ENCODE measurements around the gene SORL1.
"Not testable (repeated sequence)": the region's sequence is repeated elsewhere in the genome, so short reads cannot be mapped to it uniquely, and the experiment has no call there.

The SORL1 gene, protein sequence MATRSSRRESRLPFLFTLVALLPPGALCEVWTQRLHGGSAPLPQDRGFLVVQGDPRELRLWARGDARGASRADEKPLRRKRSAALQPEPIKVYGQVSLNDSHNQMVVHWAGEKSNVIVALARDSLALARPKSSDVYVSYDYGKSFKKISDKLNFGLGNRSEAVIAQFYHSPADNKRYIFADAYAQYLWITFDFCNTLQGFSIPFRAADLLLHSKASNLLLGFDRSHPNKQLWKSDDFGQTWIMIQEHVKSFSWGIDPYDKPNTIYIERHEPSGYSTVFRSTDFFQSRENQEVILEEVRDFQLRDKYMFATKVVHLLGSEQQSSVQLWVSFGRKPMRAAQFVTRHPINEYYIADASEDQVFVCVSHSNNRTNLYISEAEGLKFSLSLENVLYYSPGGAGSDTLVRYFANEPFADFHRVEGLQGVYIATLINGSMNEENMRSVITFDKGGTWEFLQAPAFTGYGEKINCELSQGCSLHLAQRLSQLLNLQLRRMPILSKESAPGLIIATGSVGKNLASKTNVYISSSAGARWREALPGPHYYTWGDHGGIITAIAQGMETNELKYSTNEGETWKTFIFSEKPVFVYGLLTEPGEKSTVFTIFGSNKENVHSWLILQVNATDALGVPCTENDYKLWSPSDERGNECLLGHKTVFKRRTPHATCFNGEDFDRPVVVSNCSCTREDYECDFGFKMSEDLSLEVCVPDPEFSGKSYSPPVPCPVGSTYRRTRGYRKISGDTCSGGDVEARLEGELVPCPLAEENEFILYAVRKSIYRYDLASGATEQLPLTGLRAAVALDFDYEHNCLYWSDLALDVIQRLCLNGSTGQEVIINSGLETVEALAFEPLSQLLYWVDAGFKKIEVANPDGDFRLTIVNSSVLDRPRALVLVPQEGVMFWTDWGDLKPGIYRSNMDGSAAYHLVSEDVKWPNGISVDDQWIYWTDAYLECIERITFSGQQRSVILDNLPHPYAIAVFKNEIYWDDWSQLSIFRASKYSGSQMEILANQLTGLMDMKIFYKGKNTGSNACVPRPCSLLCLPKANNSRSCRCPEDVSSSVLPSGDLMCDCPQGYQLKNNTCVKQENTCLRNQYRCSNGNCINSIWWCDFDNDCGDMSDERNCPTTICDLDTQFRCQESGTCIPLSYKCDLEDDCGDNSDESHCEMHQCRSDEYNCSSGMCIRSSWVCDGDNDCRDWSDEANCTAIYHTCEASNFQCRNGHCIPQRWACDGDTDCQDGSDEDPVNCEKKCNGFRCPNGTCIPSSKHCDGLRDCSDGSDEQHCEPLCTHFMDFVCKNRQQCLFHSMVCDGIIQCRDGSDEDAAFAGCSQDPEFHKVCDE (N-terminal part only)

DNA sequence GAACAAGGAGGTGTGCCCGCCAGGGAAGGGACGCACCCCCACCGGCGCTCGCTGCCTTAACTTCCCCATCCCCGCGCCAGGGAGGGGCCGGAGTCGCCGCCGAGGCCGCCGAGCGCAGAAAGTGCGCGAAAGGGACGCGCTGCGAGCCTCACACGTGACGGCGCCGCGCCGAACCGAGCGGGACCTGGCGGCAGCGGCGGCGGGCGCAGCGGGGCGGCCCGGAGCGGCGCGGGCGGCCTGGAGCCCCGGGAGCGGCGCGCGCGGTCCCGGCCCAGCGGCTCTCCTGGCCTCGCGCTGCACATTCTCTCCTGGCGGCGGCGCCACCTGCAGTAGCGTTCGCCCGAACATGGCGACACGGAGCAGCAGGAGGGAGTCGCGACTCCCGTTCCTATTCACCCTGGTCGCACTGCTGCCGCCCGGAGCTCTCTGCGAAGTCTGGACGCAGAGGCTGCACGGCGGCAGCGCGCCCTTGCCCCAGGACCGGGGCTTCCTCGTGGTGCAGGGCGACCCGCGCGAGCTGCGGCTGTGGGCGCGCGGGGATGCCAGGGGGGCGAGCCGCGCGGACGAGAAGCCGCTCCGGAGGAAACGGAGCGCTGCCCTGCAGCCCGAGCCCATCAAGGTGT lies at the start of gene SORL1:
Gene SORL1, plus strand, starts transcription at position 329 of the 623 bp plus-strand sequence. Its CDS starts 18 bp downstream, at position 347.
- peak; percentile 78 for DNase-seq (ENCODE audit: low spot score)
- FAIRE-seq = no peak

DNA sequence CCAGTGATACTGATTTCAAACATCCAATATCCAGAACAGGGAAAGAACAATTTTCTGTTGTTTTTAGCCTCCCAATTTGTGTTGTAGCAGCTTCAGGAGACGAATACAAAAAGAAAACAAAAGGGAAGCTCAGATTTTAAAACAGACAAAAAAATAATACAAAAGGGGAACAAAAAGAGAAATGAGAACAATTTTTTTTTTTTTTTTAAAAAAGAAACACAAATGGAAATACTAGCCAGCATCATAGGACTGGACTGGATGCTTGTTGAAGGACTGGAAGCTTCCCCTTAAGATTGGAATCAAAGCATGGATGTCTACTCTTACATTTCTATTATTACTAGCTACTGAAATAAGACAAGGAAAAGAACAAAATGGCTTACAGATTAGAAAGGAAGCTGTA lies 46.5 kb upstream of the SORL1 start:
- FAIRE-seq = no peak
- DNase-seq (ENCODE audit: low spot score) = no peak

DNA sequence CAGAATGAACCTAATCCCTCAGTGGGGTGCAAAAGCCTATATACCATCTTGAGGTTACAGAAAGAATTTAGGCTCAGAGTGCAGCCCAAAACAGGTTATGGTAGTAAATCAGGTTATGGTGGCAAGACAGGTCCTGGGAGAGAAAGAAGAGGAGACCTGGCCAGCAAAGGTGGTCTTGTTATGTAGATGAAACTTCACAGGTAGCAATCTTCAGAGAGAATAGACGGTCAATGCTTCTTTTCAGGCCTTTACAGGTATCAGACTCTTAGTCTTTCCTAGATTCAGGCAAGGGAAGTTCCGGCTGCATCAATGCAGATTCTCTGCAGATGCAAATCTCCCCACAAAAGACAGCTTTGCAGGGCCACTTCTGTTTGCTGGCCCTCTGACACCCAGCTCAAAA lies 45.8 kb upstream of the SORL1 start:
- FAIRE-seq = no peak
- DNase-seq (ENCODE audit: low spot score) = no peak

DNA sequence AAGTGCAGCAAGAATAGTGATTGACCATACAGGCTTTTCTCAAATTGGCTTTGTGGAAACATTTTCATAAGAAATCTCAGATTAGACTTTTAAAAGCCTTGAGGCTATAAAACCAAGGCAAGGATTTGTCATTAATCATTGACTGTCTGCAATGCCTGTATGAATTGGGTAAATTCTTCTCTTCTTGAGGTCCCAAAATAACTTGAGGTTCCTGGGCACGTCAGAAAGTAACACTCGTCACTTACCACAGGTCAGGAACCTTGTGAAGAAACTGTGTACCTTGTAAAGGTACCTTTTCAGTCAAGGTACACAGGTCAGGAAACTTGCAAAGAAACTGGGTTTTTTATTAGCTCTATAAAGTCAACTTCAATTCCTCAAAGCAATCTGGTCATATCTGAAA lies 43.3 kb upstream of the SORL1 start:
- no peak for FAIRE-seq
- DNase-seq (ENCODE audit: low spot score) = no peak

DNA sequence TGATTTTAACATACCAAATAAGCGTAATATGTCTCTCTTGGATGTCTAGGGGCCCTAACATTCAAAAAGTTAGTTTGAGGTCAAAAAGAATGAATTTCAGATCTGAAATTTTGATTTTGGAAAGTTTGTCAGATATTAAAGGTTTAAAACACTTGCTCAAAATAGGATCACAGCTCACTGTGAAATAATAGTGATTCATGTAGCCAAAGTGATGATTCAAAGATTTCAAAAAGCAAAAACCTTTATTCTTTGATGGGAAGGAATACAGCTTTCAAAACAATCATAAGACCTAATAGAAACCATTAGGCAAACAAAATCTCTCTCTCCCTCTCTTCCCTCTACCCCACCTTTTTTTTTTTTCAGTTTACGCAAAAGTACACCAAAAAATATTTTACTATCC lies 42.1 kb upstream of the SORL1 start:
- not testable (repeated sequence) for DNase-seq (ENCODE audit: low spot score); FAIRE-seq

DNA sequence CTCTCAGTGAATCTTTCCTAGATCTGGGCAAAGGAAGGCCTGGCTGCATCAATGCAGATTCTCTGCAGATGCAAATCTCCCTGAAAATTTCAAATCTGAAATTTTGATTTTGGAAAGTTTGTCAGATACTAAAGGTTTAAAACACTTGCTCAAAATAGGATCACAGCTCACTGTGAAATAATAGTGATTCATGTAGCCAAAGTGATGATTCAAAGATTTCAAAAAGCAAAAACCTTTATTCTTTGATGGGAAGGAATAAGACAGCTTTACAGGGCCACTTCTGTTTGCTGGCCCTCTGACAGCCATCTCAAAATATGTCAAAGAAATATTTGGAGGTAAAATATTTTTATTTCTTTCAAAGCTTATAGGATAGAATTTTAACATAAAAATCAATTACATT lies 40.8 kb upstream of the SORL1 start:
- not testable (repeated sequence) for DNase-seq (ENCODE audit: low spot score); FAIRE-seq

DNA sequence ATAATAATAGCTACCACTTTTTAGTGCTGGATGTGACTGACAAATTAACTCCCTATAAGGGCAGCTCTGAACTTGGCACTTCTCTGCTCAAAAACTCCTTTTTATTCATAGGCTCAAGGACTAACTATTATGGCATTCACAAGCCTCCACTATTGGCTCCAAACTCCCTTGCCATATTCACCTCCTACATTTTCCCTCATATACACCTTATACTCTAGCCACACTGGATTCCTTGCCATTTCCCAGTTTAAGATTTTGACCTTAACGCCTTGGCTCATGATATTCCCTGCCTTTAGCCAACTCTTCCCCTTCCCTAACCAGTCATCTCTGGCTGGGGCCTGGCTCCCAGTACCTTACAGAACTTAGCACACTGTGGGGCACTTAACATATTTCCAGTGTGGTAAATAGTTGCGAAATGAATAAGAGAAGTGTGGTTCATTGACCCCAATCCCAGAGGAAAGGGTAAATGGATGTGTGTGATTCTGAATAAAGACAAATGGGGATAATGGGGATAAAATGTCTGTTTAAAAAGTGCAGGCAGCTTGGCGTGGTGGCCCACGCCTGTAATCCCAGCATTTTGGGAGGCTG lies 40.0 kb upstream of the SORL1 start:
- FAIRE-seq (no peak), DNase-seq (ENCODE audit: low spot score) (no peak)

DNA sequence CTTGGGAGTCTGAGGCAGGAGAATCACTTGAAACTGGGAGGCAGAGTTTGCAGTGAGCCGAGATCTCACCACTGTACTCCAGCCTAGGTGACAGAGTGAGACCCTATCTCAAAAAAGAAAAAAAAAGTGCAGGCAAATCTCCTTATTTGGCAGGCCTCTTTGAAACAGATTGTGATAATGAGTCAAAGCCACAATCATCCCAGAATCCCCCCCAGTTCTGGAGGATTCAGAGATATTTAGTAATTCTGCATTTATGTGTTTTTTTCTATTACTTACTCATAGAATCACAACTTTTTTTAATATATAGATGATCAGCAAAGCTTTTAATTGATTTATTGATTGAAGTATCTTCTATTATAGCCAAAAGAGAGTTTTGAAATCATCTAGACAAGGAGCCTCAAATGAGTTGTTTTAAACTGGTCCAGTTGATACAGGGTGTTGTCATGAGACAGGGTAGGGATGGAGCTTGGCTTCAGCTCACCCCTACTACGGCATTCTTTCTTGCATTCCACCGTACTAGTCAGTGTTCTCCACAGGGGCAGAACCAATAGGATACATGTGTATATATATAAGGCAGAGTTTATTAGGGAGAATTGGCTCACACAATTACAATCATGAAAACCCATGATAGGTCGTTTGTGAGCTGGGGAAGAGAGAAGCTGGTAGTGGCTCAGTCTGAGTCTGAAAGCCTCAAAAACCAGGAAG lies 39.3 kb upstream of the SORL1 start:
- FAIRE-seq (no peak), DNase-seq (ENCODE audit: low spot score) (no peak)

DNA sequence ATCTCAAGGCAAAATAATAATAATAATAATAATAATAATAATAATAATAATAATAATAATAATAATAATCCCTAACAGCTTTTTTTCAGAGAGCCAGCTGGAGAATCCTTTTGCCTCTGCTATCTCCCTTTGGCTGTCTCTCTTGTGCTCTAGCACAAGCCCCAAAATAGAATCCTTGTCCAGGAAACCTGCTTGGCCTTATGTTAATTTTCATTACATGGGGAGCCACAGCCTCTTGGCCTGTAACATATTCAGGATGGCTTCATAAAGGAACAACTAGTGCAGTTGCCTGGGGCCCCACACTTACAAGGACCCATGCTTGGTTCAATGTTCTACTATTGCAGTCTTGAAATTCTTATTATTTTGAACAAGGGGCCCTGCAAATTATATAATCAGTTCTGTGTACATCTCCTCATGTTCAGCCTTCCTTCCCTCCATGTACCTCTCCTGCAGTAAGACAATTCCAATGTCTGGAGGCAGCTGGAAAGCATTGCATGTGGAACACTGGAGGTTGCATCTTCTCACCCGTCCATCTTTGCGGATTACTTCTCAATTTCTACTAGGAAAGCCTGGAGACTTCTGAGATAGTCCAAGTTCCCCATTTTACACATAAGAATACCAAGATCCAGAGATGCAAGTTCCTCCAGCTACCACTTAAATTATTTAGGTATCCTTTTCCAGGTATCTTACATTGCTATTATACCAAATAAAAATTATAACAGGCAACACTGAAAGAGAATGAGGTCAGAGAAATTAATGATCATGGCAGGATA lies 37.8 kb upstream of the SORL1 start:
- DNase-seq (ENCODE audit: low spot score) (no peak), FAIRE-seq (no peak)

DNA sequence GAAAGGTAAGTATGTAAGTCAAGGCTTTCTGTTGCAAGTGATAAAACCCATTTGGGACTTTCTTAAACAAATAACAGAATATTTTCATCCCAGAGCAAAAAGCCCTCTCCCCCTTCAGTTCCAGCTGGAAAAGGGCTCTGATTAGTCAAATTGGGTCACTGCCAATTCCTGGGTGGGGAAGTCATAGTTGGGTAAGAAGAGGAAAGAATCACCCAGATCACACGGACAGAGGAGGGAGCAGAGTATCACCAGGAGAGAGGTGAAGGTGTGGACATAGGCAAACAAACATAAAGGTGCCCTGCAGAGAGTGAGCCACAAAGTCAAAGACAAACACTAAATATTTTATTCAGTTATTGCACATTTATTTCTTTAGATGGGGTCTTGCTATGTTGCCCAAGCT lies 36.3 kb upstream of the SORL1 start:
- FAIRE-seq (no peak), DNase-seq (ENCODE audit: low spot score) (no peak)

DNA sequence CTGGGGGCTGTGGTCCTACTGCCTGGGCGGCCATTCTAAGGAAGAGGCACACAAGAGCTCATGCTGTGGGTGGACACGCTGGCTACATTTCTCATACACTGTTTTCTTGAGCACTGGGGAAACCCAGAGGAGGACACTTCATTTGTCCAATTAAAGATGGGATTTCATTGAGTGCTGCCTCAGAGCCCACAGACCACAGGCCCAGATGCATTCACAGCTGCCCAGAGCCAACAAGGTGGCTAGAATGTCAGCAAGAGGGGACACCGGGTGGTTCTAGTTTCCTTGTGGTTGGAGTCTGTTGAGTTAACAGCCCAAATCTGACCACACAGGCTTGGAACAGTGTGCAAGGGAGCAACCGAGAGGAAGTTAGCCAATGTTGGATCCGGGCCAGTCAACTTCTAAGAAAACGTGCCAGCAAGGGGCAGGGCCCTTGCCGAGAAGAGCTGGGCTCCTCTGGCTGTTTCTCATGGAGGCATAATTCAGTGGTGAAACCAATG lies 35.0 kb upstream of the SORL1 start:
- no peak for FAIRE-seq
- DNase-seq (ENCODE audit: low spot score) = peak; percentile 70

DNA sequence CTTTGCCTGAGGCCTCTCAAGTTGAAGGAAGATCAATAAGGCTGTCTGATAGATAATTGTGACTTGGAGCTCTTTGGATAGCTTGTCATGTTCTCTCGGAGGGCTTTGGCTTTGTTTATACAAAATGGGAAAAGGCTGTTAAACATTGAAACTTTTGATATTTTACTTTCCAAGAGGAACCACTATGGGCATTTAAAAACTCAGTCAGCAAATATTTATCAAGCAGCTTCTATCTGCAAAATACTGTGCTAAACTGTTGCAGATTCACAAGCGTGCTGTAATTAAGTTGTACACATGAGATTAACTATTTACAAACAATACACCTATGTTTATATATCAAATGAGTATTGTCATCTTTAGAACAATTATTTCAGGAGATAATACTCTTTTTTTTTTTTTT lies 34.5 kb upstream of the SORL1 start:
- no peak for FAIRE-seq
- no peak for DNase-seq (ENCODE audit: low spot score)

DNA sequence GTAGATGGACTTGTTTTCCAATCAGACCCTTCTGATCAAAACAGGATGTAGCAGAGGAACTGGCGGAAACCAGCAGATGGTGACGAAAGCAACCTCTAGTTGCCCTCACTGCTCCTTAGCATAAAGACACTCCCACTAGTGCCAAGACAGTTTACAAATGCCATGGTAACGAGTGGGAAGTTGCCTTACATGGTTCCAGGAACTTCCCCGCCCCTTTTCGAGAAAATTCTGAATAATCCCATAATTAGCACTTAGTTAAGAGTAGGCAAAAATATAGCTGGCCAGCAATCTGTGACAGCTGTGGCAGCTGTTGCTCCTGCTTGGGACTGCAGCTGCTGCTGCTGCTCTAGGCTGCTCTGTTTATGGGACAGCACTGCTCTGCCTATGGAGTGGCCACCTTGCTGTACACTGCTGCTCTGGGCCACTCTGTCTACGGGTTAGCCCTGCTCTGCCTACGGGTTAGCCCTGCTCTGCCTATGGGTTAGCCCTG lies 33.4 kb upstream of the SORL1 start:
- FAIRE-seq = no peak
- no peak for DNase-seq (ENCODE audit: low spot score)

DNA sequence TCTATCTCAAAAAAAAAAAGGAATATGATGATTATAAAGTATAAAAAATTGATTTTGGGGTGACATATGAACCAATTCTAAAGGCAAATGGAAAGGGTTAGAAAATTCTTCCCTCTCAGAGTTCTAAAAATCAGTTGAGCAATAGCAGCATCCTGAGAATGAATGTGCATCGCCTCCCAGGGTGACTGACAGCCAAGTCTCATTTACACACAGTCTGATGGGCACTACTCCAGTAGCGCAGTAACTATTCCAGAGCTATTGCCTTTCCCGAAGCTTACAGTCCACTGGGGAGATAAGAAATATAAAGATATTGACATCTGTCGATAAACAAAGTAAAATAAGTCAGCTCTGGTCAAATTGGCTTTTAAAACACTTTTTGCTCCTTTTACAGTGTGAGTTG lies 32.3 kb upstream of the SORL1 start:
- DNase-seq (ENCODE audit: low spot score) = no peak
- no peak for FAIRE-seq

DNA sequence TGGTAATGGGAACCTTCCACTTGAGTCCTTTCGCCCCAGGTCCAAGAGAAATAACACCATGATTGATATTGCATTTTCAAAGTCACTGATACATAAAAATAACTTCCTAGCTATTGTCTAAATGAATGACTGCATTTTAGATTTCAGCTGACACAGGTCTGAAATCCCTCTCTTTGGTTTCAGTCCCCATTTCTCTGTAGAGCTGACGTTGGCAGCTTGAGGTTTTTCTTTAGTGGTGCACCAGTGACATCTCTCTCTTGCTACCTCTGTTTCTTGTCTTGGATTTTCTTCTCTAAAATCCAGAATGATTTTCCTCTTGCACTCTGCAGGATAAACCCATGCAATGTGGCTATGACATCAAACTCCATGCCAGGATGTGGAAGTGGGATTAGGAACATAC lies 31.7 kb upstream of the SORL1 start:
- DNase-seq (ENCODE audit: low spot score) (no peak), FAIRE-seq (no peak)

DNA sequence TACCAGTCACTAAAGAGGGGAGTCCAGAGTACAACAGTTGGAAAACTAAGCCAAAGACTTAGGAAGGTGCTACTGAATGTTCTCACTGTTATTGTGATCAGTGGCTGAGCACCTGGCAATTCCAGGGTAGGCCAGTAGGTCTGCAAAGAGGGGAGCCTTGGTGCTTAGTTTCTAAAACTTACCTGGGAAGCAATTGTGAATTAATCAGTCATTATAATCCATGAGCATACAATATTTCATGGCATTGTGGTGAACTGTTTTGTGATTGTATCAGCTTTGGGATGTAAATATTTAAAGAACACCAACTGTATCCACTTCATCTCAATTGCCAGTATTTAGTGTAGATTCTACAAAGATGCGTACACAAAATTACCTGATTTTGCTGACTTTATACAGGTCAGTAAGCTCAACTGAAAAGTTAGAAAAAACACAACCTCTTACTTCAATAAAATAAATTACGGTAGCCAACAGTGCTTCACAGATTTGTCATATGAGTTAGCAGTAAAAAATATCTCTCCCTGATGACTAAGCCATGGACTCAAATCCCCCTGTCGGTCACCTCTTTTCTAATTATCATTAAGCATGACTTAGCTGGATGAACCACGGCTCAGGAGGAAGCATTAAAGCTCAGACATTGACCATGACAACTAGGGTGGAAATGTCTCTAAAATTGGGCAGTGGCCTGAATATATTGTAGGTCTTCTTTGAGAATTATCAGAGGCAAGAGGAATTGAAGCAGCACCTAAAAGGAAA lies 30.8 kb upstream of the SORL1 start:
- FAIRE-seq = no peak
- DNase-seq (ENCODE audit: low spot score) = no peak

DNA sequence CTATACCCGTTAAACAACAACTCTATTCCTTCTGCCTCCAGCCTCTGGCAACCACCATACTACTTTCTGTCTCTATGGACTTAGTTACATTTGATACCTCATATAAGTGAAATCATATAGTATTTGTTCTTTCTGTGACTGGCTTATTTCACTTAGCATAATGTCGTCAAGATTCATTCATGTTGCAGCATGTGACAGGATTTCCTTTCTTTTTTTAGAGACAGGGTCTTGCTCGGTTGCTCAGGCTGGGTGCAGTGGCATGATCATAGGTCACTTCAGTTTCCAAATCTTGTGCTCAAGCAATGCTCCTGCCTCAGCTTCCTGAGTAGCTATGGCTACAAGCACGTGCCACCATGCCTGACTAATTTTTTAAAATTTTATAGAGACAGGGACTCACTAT lies 29.4 kb upstream of the SORL1 start:
- FAIRE-seq (no peak), DNase-seq (ENCODE audit: low spot score) (no peak)

DNA sequence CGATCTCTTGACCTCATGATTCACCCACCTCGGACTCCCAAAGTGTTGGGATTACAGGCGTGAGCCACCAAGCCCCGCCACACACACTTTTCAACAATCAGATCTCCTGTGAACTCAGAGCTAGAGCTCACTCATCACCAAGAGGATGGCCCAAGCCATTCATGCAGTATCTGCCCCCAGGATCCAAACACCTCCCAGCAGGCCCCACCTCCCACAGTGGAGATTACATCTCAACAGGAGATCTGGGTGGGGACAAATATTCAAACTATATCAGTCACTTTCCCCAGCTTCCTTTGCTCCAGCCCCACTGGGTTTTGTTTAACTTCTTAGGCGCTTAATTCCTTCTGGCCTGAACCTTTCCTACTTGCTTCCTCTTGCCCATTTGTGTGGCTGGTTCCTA lies 26.3 kb upstream of the SORL1 start:
- DNase-seq (ENCODE audit: low spot score) (no peak), FAIRE-seq (no peak)
